Measurements from ENCODE around the gene KPNB1.

The KPNB1 gene

DNA sequence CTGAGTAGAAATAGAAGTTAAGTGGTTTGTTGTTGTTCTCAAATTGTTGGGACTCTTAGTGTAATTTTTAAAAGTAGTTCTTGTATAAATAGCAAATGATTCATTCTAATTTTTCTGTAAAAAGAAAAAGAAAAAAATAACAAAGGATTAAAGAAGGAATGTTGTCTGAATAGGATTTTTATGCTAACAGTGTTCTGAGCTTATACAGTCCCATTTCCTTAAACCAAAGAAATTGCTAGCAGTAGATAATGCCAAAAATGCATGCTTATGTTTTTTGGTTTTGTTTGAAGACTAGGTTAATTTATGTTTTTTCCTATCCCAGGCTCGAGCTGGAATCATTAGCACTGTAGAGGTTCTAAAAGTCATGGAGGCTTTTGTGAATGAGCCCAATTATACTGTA is 44.7 kb upstream of the KPNB1 start (continued):
- TF ChIP-seq, protein P1, sequence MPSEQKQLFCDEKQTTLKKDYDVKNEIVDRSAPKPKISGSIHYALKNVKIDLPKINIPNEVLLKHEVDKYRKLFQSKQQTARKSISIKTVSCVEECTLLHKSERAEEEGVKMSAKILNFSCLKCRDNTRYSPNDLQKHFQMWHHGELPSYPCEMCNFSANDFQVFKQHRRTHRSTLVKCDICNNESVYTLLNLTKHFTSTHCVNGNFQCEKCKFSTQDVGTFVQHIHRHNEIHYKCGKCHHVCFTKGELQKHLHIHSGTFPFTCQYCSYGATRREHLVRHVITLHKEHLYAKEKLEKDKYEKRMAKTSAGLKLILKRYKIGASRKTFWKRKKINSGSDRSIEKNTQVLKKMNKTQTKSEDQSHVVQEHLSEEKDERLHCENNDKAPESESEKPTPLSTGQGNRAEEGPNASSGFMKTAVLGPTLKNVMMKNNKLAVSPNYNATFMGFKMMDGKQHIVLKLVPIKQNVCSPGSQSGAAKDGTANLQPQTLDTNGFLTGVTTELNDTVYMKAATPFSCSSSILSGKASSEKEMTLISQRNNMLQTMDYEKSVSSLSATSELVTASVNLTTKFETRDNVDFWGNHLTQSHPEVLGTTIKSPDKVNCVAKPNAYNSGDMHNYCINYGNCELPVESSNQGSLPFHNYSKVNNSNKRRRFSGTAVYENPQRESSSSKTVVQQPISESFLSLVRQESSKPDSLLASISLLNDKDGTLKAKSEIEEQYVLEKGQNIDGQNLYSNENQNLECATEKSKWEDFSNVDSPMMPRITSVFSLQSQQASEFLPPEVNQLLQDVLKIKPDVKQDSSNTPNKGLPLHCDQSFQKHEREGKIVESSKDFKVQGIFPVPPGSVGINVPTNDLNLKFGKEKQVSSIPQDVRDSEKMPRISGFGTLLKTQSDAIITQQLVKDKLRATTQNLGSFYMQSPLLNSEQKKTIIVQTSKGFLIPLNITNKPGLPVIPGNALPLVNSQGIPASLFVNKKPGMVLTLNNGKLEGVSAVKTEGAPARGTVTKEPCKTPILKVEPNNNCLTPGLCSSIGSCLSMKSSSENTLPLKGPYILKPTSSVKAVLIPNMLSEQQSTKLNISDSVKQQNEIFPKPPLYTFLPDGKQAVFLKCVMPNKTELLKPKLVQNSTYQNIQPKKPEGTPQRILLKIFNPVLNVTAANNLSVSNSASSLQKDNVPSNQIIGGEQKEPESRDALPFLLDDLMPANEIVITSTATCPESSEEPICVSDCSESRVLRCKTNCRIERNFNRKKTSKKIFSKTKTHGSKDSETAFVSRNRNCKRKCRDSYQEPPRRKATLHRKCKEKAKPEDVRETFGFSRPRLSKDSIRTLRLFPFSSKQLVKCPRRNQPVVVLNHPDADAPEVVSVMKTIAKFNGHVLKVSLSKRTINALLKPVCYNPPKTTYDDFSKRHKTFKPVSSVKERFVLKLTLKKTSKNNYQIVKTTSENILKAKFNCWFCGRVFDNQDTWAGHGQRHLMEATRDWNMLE (tag by site-specific recombination; conservative IDR thresholded peaks at IDR 0.05; ENCODE audit: low read depth), result no peak
- no peak for TF ChIP-seq ZNF549 (tag by site-specific recombination; IDR thresholded peaks at IDR 0.05)

DNA sequence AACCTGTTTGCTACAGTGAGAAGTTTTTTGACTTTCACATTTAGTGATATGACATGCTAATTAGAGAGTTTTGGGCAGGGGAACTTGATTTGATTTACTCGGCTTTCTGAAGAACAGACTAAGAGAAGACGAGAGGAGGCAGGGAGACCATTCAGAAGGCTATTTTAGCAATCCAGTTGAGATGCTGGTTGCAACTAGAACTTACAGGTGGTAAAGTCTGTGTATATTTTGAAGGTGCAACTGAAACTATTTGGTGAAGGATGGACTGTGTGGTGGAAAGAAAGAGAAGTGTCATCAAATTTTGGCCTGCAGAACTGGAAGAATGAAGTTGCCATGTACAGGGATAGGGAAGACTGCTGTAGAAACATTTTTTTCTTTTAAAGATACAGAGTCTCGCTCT is 42.2 kb upstream of the KPNB1 start:
- no peak overlapping the region for H3K27ac ChIP-seq (ENCODE audit: extremely low read depth, low read depth, low read length)
- no peaks in the 10 kb centered on the region for H3K9me3 ChIP-seq (ENCODE audit: control insufficient read depth, insufficient read depth, low read depth, low read length)
- peaks cover 21% of the 10 kb centered on the region for H3K4me1 ChIP-seq (ENCODE audit: control insufficient read depth, insufficient read depth, low read length)
- H3K36me3 ChIP-seq (ENCODE audit: control insufficient read depth in 2 of 2, insufficient read depth in 1 of 2, low read length in 2 of 2), result peaks cover 55 to 70% of the 10 kb centered on the region in 2 experiments
- CTCF ChIA-PET, result interaction anchor here (0.7 to 4.6 kb wide), 3 partner anchors 9 to 39 kb away, joined by 4 to 41 read pairs (median 9); no protein-coding TSS in a partner anchor
- POLR2A ChIA-PET, result no interaction called here
- TF ChIP-seq, protein P2, sequence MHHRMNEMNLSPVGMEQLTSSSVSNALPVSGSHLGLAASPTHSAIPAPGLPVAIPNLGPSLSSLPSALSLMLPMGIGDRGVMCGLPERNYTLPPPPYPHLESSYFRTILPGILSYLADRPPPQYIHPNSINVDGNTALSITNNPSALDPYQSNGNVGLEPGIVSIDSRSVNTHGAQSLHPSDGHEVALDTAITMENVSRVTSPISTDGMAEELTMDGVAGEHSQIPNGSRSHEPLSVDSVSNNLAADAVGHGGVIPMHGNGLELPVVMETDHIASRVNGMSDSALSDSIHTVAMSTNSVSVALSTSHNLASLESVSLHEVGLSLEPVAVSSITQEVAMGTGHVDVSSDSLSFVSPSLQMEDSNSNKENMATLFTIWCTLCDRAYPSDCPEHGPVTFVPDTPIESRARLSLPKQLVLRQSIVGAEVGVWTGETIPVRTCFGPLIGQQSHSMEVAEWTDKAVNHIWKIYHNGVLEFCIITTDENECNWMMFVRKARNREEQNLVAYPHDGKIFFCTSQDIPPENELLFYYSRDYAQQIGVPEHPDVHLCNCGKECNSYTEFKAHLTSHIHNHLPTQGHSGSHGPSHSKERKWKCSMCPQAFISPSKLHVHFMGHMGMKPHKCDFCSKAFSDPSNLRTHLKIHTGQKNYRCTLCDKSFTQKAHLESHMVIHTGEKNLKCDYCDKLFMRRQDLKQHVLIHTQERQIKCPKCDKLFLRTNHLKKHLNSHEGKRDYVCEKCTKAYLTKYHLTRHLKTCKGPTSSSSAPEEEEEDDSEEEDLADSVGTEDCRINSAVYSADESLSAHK (tag by site-specific recombination; IDR thresholded peaks at IDR 0.05), result no peak
- TF ChIP-seq WT1 (tag by site-specific recombination; IDR thresholded peaks at IDR 0.05), result no peak
- TF ChIP-seq, protein P3, sequence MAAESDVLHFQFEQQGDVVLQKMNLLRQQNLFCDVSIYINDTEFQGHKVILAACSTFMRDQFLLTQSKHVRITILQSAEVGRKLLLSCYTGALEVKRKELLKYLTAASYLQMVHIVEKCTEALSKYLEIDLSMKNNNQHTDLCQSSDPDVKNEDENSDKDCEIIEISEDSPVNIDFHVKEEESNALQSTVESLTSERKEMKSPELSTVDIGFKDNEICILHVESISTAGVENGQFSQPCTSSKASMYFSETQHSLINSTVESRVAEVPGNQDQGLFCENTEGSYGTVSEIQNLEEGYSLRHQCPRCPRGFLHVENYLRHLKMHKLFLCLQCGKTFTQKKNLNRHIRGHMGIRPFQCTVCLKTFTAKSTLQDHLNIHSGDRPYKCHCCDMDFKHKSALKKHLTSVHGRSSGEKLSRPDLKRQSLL (tag by site-specific recombination; IDR thresholded peaks at IDR 0.05), result no peak
- no peak for TF ChIP-seq SP2 (tag by site-specific recombination; IDR thresholded peaks at IDR 0.05)
- TF ChIP-seq ZNF416 (tag by site-specific recombination; IDR thresholded peaks at IDR 0.05), result no peak
- TF ChIP-seq ZNF292 (tag by site-specific recombination; IDR thresholded peaks at IDR 0.05; ENCODE audit: borderline replicate concordance, low read depth), result no peak
- TF ChIP-seq, protein P4, sequence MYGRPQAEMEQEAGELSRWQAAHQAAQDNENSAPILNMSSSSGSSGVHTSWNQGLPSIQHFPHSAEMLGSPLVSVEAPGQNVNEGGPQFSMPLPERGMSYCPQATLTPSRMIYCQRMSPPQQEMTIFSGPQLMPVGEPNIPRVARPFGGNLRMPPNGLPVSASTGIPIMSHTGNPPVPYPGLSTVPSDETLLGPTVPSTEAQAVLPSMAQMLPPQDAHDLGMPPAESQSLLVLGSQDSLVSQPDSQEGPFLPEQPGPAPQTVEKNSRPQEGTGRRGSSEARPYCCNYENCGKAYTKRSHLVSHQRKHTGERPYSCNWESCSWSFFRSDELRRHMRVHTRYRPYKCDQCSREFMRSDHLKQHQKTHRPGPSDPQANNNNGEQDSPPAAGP (tag by site-specific recombination; IDR thresholded peaks at IDR 0.05), result no peak
- no peak overlapping the region for H3K4me3 ChIP-seq (ENCODE audit: low read depth, low read length)

DNA sequence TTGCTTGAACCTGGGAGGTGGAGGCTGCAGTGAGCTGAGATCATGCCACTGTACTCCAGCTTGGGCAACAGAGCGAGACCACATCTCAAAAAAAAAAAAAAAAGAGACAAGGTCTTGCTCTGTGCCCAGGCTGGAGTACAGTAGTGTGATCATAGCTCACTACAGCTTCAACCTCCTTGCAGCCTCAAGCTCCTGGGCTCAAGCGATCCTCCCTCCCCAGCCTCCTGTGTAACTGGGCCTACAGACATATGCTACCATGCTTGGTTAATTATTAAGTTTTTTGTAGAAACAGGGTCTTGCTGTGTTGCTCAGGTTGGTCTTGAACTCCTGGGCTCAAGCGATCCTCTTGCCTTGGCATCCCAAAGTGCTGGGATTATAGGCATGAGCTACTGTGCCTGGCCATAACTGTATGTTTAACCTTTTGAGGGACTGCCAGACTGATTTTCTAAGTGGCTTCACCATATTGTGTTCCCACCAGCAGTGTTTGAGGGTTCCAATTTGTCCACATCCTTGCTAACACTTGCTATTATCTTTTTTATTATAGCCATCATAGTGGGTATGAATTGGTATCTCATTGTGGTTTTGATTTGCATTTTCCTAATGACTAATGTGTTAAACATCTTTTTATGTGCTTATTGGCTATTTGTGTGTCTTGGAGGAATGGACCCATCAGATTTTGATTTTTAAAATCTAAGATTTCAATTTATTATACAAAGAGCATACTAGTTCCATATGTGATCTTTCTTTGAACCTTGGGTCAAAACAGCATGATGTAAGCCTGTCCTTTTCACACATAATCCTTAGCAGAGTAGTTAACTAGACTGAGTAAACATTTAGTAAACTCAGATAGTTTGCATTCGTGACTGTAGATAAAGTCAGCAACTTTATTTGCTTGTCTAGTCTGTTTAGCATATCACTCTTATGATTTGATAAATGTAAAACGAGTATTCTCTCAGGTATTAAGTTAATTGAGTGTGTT is 38.1 kb upstream of the KPNB1 start:
- peaks cover 59 to 67% of the 10 kb centered on the region in 2 experiments for H3K36me3 ChIP-seq (ENCODE audit: control insufficient read depth in 2 of 2, insufficient read depth in 1 of 2, low read length in 2 of 2)
- ChIA-PET POLR2A (interaction anchor here (0.7 kb wide), 1 partner anchor 375 kb away, joined by 6 read pairs; no protein-coding TSS in a partner anchor), CTCF (interaction anchor here (0.9 to 1.2 kb wide), 3 partner anchors 8 to 110 kb away, joined by 3 to 4 read pairs (median 4); no protein-coding TSS in a partner anchor)
- peak overlapping the region; percentile 17; the same call in 1 of the 2 replicates for H3K27ac ChIP-seq (ENCODE audit: extremely low read depth, low read depth, low read length)
- H3K4me3 ChIP-seq (ENCODE audit: low read depth, low read length), result no peak overlapping the region
- no peaks in the 10 kb centered on the region for H3K9me3 ChIP-seq (ENCODE audit: control insufficient read depth, insufficient read depth, low read depth, low read length)
- peaks cover 9% of the 10 kb centered on the region for H3K4me1 ChIP-seq (ENCODE audit: control insufficient read depth, insufficient read depth, low read length)
- TF ChIP-seq ZNF24 (tag by site-specific recombination; IDR thresholded peaks at IDR 0.05) (0 out of 2 replicates have a peak, but pooled peaks have one; percentile 18), FEZF1 (tag by site-specific recombination; IDR thresholded peaks at IDR 0.05) (peak; percentile 38; the same call in 1 of the 2 replicates), ZNF629 (tag by site-specific recombination; IDR thresholded peaks at IDR 0.05) (peak; percentile 49; the same call in 1 of the 2 replicates), RBAK (tag by site-specific recombination; IDR thresholded peaks at IDR 0.05) (no peak), ZNF521 (tag by site-specific recombination; IDR thresholded peaks at IDR 0.05) (no peak), OVOL3 (tag by site-specific recombination; IDR thresholded peaks at IDR 0.05) (no peak)
- TF ChIP-seq, protein P5, sequence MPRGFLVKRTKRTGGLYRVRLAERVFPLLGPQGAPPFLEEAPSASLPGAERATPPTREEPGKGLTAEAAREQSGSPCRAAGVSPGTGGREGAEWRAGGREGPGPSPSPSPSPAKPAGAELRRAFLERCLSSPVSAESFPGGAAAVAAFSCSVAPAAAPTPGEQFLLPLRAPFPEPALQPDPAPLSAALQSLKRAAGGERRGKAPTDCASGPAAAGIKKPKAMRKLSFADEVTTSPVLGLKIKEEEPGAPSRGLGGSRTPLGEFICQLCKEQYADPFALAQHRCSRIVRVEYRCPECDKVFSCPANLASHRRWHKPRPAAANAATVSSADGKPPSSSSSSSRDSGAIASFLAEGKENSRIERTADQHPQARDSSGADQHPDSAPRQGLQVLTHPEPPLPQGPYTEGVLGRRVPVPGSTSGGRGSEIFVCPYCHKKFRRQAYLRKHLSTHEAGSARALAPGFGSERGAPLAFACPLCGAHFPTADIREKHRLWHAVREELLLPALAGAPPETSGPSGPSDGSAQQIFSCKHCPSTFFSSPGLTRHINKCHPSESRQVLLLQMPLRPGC (tag by site-specific recombination; IDR thresholded peaks at IDR 0.05), result 0 out of 2 replicates have a peak, but pooled peaks have one; percentile 6
- TF ChIP-seq, protein P6, sequence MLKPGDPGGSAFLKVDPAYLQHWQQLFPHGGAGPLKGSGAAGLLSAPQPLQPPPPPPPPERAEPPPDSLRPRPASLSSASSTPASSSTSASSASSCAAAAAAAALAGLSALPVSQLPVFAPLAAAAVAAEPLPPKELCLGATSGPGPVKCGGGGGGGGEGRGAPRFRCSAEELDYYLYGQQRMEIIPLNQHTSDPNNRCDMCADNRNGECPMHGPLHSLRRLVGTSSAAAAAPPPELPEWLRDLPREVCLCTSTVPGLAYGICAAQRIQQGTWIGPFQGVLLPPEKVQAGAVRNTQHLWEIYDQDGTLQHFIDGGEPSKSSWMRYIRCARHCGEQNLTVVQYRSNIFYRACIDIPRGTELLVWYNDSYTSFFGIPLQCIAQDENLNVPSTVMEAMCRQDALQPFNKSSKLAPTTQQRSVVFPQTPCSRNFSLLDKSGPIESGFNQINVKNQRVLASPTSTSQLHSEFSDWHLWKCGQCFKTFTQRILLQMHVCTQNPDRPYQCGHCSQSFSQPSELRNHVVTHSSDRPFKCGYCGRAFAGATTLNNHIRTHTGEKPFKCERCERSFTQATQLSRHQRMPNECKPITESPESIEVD (tag by site-specific recombination; IDR thresholded peaks at IDR 0.05), result peak; percentile 62
